SK-N-SH (cell line): ENCODE results near the gene GSG1L. TPM values are rescaled to one million over a fixed set of nuclear protein-coding genes. Genes with fewer than 3 reads are reported as not detected.

Source experiments
- CTCF ChIA-PET: fragments of 300-600, 350-600 bp; formaldehyde crosslinking; extraction: SDS; loops from one replicate; lab custom pipeline; 2021; lab: Yijun Ruan, JAX
- POLR2A ChIA-PET: fragments of 350-600 bp; sonication (Branson Sonifier 250); formaldehyde crosslinking; extraction: SDS; loops from one replicate; lab custom pipeline; 2020; ENCODE audit warnings: antibody characterized with exemption, inconsistent platforms; lab: Yijun Ruan, JAX
- DNase-seq: peaks from one replicate; pipeline ENCODE4 v3.0.0; 2012
- H2AFZ ChIP-seq: fragments of 200-600 bp; sonication (generic); 2 replicates; pipeline ENCODE4 v1.8.1; 2016; ENCODE audit warnings: antibody characterized with exemption, mild to moderate bottlenecking, low read depth
- H3F3A ChIP-seq: fragments of 200-600 bp; sonication (generic); replicated peaks from 2 replicates; pipeline ENCODE3; 2016; ENCODE audit warnings: antibody characterized with exemption, mild to moderate bottlenecking; ENCODE audit not compliant: insufficient read depth
- H3K27ac ChIP-seq, 2 experiments: fragments of 200-500 bp in 1 of 2; fragments of 200-600 bp in 1 of 2; sonication (Bioruptor generic) in 1 of 2; sonication (generic), shearing (Covaris generic) in 1 of 2; 2 replicates each; pipeline versions ENCODE4 v1.5.1 to v1.6.1; 2014 to 2016; ENCODE audit warnings: low read depth in 2 of 2, inconsistent platforms in 1 of 2, low read length in 1 of 2, mild to moderate bottlenecking in 1 of 2, mixed read lengths in 1 of 2
- H3K27me3 ChIP-seq: fragments of 200-600 bp; sonication (generic), shearing (Covaris generic); 2 replicates; pipeline ENCODE4 v1.6.1; 2016; ENCODE audit warnings: mixed run types; ENCODE audit not compliant: insufficient read depth
- H3K36me3 ChIP-seq, 2 experiments: fragments of 200-500 bp in 1 of 2; fragments of 200-600 bp in 1 of 2; sonication (Bioruptor generic) in 1 of 2; sonication (generic) in 1 of 2; replicated peaks in 1 of 2; 2 replicates each; pipeline versions ENCODE3 to v1.5.1; 2014 to 2016; ENCODE audit warnings: low read length in 1 of 2, mild to moderate bottlenecking in 1 of 2; ENCODE audit not compliant: insufficient read depth in 2 of 2, control insufficient read depth in 1 of 2
- H3K4me1 ChIP-seq, 2 experiments: fragments of 200-500 bp in 1 of 2; fragments of 200-600 bp in 1 of 2; sonication (Bioruptor generic) in 1 of 2; sonication (generic), shearing (Covaris generic) in 1 of 2; 2 replicates each; pipeline versions ENCODE4 v1.5.1 to v1.6.1; 2014 to 2016; ENCODE audit warnings: low read depth in 1 of 2, low read length in 1 of 2, mixed run types in 1 of 2; ENCODE audit not compliant: insufficient read depth in 2 of 2, control insufficient read depth in 1 of 2
- H3K4me2 ChIP-seq: fragments of 200-600 bp; sonication (generic), shearing (Covaris generic); 2 replicates; pipeline ENCODE4 v1.6.1; 2017; ENCODE audit warnings: mixed run types
- H3K4me3 ChIP-seq, 2 experiments: fragments of 200-500 bp in 1 of 2; fragments of 200-600 bp in 1 of 2; sonication (Bioruptor generic) in 1 of 2; sonication (generic), shearing (Covaris generic) in 1 of 2; 2 replicates each; pipeline versions ENCODE4 v1.5.1 to v1.8.1; 2014 to 2016; ENCODE audit warnings: low read depth in 2 of 2, inconsistent platforms in 1 of 2, low read length in 1 of 2, mild to moderate bottlenecking in 1 of 2, mixed read lengths in 1 of 2, moderate library complexity in 1 of 2
- H3K79me2 ChIP-seq: fragments of 200-600 bp; sonication (generic); 2 replicates; pipeline ENCODE4 v1.8.1; 2017; ENCODE audit warnings: mild to moderate bottlenecking; ENCODE audit not compliant: insufficient read depth
- H3K9ac ChIP-seq: fragments of 200-600 bp; sonication (generic); 2 replicates; pipeline ENCODE4 v1.6.1; 2017; ENCODE audit warnings: mixed run types
- H3K9me2 ChIP-seq: fragments of 200-600 bp; sonication (generic); 2 replicates; pipeline ENCODE4 v1.6.1; 2017; ENCODE audit warnings: mixed run types
- H3K9me3 ChIP-seq: fragments of 200-600 bp; sonication (generic); 2 replicates; pipeline ENCODE4 v1.6.1; 2017; ENCODE audit warnings: mixed run types, mild to moderate bottlenecking, moderate library complexity
- H4K20me1 ChIP-seq: fragments of 200-600 bp; sonication (generic); 2 replicates; pipeline ENCODE4 v1.6.1; 2017; ENCODE audit warnings: mild to moderate bottlenecking, mixed run types; ENCODE audit not compliant: insufficient read depth
- EP300 ChIP-seq, 2 experiments: IDR thresholded peaks; 2 replicates each; pipeline versions ENCODE4 v1.4.0 to v1.6.1; 2012; ENCODE audit warnings: borderline replicate concordance in 1 of 2, low read depth in 1 of 2, low read length in 1 of 2
- FOSL2 ChIP-seq: IDR thresholded peaks from 2 replicates; pipeline ENCODE4 v1.4.0; 2012; ENCODE audit warnings: low read depth, mild to moderate bottlenecking, moderate library complexity, borderline replicate concordance
- GABPA ChIP-seq: IDR thresholded peaks from 2 replicates; pipeline ENCODE4 v1.4.0; 2012; ENCODE audit warnings: low read depth, mild to moderate bottlenecking
- JUND ChIP-seq: IDR thresholded peaks from 2 replicates; pipeline ENCODE4 v1.4.0; 2012
- MXI1 ChIP-seq: IDR thresholded peaks from 2 replicates; pipeline ENCODE4 v1.6.1; 2012; ENCODE audit warnings: mild to moderate bottlenecking, low read depth, low read length, improper control_type of control experiment
- NFIC ChIP-seq: IDR thresholded peaks from 2 replicates; pipeline ENCODE4 v1.4.0; 2012; ENCODE audit warnings: borderline replicate concordance
- RAD21 ChIP-seq: IDR thresholded peaks from 2 replicates; pipeline ENCODE4 v1.6.1; 2012; ENCODE audit warnings: mild to moderate bottlenecking, low read length
- RCOR1 ChIP-seq: fragments of 150-350 bp; IDR thresholded peaks from 2 replicates; pipeline ENCODE4 v1.6.1; 2017; ENCODE audit warnings: antibody characterized with exemption, low read length
- SIN3A ChIP-seq: IDR thresholded peaks from 2 replicates; pipeline ENCODE4 v1.6.1; 2012; ENCODE audit warnings: low read depth, mild to moderate bottlenecking, low read length, moderate library complexity, borderline replicate concordance
- SMC3 ChIP-seq: IDR thresholded peaks from 2 replicates; pipeline ENCODE4 v1.6.1; 2012; ENCODE audit warnings: low read depth, low read length, improper control_type of control experiment
- TAF1 ChIP-seq: IDR thresholded peaks from 2 replicates; pipeline ENCODE4 v1.6.1; 2012; ENCODE audit warnings: low read depth, mild to moderate bottlenecking, low read length, moderate library complexity, borderline replicate concordance
- TEAD4 ChIP-seq: IDR thresholded peaks from 2 replicates; pipeline ENCODE4 v1.4.0; 2012; ENCODE audit warnings: mild to moderate bottlenecking, borderline replicate concordance; ENCODE audit not compliant: insufficient read depth
- YY1 ChIP-seq: IDR thresholded peaks from 2 replicates; pipeline ENCODE4 v1.4.0; 2012; ENCODE audit warnings: low read depth, mild to moderate bottlenecking
- ZBTB33 ChIP-seq: IDR thresholded peaks from 2 replicates; pipeline ENCODE4 v1.4.0; 2012; ENCODE audit warnings: low read depth, borderline replicate concordance
- WGBS: methylation state at CpG from one replicate; pipeline ENCODE4 v1.1.6; 2017; ENCODE audit warnings: low lambda C conversion rate; 5-methylcytosine and 5-hydroxymethylcytosine counted together
- polyA plus RNA-seq, 3 experiments: library from polyadenylated mRNA; depleted of rRNA; stranded (reverse); fragments of >200 nt; gene quantifications; 2 replicates each; pipeline ENCODE4 v1.2.3, GENCODE V29; 2012
- TF ChIP-seq, protein P1 (sequence below): IDR thresholded peaks from 2 replicates; pipeline ENCODE4; 2012
- TF ChIP-seq, protein P2 (sequence below): IDR thresholded peaks from 2 replicates; pipeline ENCODE4 v1.4.0; 2012; ENCODE audit warnings: low read depth, borderline replicate concordance
- TF ChIP-seq, protein P3 (sequence below): fragments of 200-600 bp; sonication (generic); IDR thresholded peaks from 2 replicates; pipeline ENCODE4 v1.6.1; 2017; ENCODE audit warnings: antibody characterized with exemption, mild to moderate bottlenecking, moderate library complexity
- TF ChIP-seq, protein P4 (sequence below): IDR thresholded peaks from 2 replicates; pipeline ENCODE4 v1.6.1; 2012; ENCODE audit warnings: mild to moderate bottlenecking, low read depth, low read length, moderate library complexity

Gene GSG1L
- polyA plus RNA-seq, 1 of the 3 experiments (the other 2 are of a cell fraction), result not detected

- Histone ChIP-seq H3K4me2 (no peak overlapping the region), H2AFZ (no peak overlapping the region), H3K9ac (no peak overlapping the region), H3K79me2 (no peaks in the 10 kb centered on the region), H3K36me3 (peaks cover 0 to 15% of the 10 kb centered on the region in 2 experiments), H3K9me2 (no peaks in the 10 kb centered on the region), H3K27me3 (no peaks in the 10 kb centered on the region), H3K27ac (no peak overlapping the region), H3K4me3 (no peak overlapping the region), H3K4me1 (peaks cover 0 to 16% of the 10 kb centered on the region in 2 experiments; a peak in 1 of 4 replicates), H3F3A (no peaks in the 10 kb centered on the region)
- ChIA-PET POLR2A (no interaction called here), CTCF (interaction anchor here (0.5 to 1.7 kb wide), 3 partner anchors 22 to 295 kb away, joined by 3 to 7 read pairs (median 3); no protein-coding TSS in a partner anchor)
- DNase-seq, result no peak
- 88% methylated on average over 7 of the region's 8 CpGs for WGBS
- TF ChIP-seq SMC3 (no peak), NFIC (no peak), TAF1 (no peak), MXI1 (no peak), GABPA (no peak), RAD21 (no peak), TEAD4 (no peak), RCOR1 (no peak), JUND (no peak), YY1 (no peak), SIN3A (no peak), ZBTB33 (no peak), EP300 (IDR thresholded peaks at IDR 0.05; ENCODE audit: borderline replicate concordance in 1 of 2, low read depth in 1 of 2, low read length in 1 of 2) (no peak), FOSL2 (no peak)
- TF ChIP-seq, protein P1, sequence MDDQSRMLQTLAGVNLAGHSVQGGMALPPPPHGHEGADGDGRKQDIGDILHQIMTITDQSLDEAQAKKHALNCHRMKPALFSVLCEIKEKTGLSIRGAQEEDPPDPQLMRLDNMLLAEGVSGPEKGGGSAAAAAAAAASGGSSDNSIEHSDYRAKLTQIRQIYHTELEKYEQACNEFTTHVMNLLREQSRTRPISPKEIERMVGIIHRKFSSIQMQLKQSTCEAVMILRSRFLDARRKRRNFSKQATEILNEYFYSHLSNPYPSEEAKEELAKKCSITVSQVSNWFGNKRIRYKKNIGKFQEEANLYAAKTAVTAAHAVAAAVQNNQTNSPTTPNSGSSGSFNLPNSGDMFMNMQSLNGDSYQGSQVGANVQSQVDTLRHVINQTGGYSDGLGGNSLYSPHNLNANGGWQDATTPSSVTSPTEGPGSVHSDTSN, result no peak
- TF ChIP-seq, protein P2, sequence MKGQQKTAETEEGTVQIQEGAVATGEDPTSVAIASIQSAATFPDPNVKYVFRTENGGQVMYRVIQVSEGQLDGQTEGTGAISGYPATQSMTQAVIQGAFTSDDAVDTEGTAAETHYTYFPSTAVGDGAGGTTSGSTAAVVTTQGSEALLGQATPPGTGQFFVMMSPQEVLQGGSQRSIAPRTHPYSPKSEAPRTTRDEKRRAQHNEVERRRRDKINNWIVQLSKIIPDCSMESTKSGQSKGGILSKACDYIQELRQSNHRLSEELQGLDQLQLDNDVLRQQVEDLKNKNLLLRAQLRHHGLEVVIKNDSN, result no peak
- TF ChIP-seq, protein P3, sequence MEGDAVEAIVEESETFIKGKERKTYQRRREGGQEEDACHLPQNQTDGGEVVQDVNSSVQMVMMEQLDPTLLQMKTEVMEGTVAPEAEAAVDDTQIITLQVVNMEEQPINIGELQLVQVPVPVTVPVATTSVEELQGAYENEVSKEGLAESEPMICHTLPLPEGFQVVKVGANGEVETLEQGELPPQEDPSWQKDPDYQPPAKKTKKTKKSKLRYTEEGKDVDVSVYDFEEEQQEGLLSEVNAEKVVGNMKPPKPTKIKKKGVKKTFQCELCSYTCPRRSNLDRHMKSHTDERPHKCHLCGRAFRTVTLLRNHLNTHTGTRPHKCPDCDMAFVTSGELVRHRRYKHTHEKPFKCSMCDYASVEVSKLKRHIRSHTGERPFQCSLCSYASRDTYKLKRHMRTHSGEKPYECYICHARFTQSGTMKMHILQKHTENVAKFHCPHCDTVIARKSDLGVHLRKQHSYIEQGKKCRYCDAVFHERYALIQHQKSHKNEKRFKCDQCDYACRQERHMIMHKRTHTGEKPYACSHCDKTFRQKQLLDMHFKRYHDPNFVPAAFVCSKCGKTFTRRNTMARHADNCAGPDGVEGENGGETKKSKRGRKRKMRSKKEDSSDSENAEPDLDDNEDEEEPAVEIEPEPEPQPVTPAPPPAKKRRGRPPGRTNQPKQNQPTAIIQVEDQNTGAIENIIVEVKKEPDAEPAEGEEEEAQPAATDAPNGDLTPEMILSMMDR, result no peak
- TF ChIP-seq, protein P4, sequence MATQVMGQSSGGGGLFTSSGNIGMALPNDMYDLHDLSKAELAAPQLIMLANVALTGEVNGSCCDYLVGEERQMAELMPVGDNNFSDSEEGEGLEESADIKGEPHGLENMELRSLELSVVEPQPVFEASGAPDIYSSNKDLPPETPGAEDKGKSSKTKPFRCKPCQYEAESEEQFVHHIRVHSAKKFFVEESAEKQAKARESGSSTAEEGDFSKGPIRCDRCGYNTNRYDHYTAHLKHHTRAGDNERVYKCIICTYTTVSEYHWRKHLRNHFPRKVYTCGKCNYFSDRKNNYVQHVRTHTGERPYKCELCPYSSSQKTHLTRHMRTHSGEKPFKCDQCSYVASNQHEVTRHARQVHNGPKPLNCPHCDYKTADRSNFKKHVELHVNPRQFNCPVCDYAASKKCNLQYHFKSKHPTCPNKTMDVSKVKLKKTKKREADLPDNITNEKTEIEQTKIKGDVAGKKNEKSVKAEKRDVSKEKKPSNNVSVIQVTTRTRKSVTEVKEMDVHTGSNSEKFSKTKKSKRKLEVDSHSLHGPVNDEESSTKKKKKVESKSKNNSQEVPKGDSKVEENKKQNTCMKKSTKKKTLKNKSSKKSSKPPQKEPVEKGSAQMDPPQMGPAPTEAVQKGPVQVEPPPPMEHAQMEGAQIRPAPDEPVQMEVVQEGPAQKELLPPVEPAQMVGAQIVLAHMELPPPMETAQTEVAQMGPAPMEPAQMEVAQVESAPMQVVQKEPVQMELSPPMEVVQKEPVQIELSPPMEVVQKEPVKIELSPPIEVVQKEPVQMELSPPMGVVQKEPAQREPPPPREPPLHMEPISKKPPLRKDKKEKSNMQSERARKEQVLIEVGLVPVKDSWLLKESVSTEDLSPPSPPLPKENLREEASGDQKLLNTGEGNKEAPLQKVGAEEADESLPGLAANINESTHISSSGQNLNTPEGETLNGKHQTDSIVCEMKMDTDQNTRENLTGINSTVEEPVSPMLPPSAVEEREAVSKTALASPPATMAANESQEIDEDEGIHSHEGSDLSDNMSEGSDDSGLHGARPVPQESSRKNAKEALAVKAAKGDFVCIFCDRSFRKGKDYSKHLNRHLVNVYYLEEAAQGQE, result no peak
- TF ChIP-seq, all 33 proteins: peak for 0
- H3K9me3 ChIP-seq, result no peaks in the 10 kb centered on the region
- H4K20me1 ChIP-seq, result no peaks in the 10 kb centered on the region
Measured at GRCh38 chr16:27775254-27775653, 288.3 kb downstream of the GSG1L start.
